H1 (cell line): Measurements from ENCODE around the gene PRR35. TPM values are rescaled to one million over a fixed set of nuclear protein-coding genes. Genes with fewer than 3 reads are reported as not detected.

Experiments used
- EP300 ChIP-seq, 2 experiments: IDR thresholded peaks; 1 replicate in 1 of 2; 2 replicates in 1 of 2; pipeline ENCODE4 v1.6.1; 2011 to 2012; ENCODE audit warnings: low read depth in 2 of 2, low read length in 2 of 2, mild to moderate bottlenecking in 2 of 2, borderline replicate concordance in 1 of 2, inconsistent platforms in 1 of 2, moderate library complexity in 1 of 2
- MAFK ChIP-seq: IDR thresholded peaks from 2 replicates; pipeline ENCODE4 v1.6.1; 2012; ENCODE audit warnings: low read depth, mild to moderate bottlenecking, improper control_type of control experiment, low read length
- NANOG ChIP-seq: IDR thresholded peaks from 2 replicates; pipeline ENCODE4 v1.6.1; 2011; ENCODE audit warnings: low read length, low read depth, mild to moderate bottlenecking, inconsistent platforms; ENCODE audit not compliant: insufficient read depth, poor library complexity, severe bottlenecking
- RBBP5 ChIP-seq: IDR thresholded peaks from 2 replicates; pipeline ENCODE4 v1.7.1; 2012; ENCODE audit warnings: low read depth, mild to moderate bottlenecking, inconsistent platforms, low read length, moderate library complexity, borderline replicate concordance
- SUZ12 ChIP-seq: fragments of 200-600 bp; sonication (generic); IDR thresholded peaks from 2 replicates; pipeline ENCODE4 v1.6.1; 2012; ENCODE audit warnings: mild to moderate bottlenecking, inconsistent platforms, low read length, moderate library complexity, mixed read lengths
- polyA plus RNA-seq, 7 experiments: library from polyadenylated mRNA; depleted of rRNA in 3 of 7; stranded (reverse) in 5 of 7; unstranded in 2 of 7; fragments of >200 nt in 5 of 7; fragments of 200-250 nt in 2 of 7; gene quantifications; 1 replicate in 5 of 7; 2 replicates in 1 of 7; 4 replicates in 1 of 7; pipeline versions ENCODE4 v1.2.1 to v1.2.3, GENCODE V29; 2011 to 2013; ENCODE audit warnings: missing spikeins in 2 of 7, mixed read lengths in 2 of 7
- total RNA-seq: library from RNA; stranded (reverse); fragmentation: NEBNext Ultra II Directional; extraction: Animal tissue kit (Norgen Biotek cat#: 25700); gene quantifications from 2 replicates; pipeline ENCODE4 v1.2.1, GENCODE V29; 2021
- TF ChIP-seq, protein P1 (sequence below): fragments of 300-600 bp; sonication (generic); IDR thresholded peaks from 2 replicates; pipeline ENCODE4 v1.7.1; 2012; ENCODE audit warnings: low read length, moderate library complexity, mild to moderate bottlenecking, inconsistent platforms; ENCODE audit not compliant: insufficient replicate concordance
- TF ChIP-seq, protein P2 (sequence below), 3 experiments: IDR thresholded peaks; 1 replicate in 2 of 3; 2 replicates in 1 of 3; pipeline versions ENCODE4 v1.5.1 to v1.6.1; 2011; ENCODE audit warnings: low read length in 3 of 3, mild to moderate bottlenecking in 3 of 3, inconsistent platforms in 2 of 3, low read depth in 1 of 3, moderate library complexity in 1 of 3; ENCODE audit not compliant: insufficient read depth in 1 of 3; ENCODE audit errors: control extremely low read depth in 1 of 3

PRR35 gene
- total and polyA plus RNA-seq, 2 of the 8 experiments (the other 6 are each of a cell fraction or from before 2014, with no cell fraction given) = 0.38 to 0.50 TPM

DNA sequence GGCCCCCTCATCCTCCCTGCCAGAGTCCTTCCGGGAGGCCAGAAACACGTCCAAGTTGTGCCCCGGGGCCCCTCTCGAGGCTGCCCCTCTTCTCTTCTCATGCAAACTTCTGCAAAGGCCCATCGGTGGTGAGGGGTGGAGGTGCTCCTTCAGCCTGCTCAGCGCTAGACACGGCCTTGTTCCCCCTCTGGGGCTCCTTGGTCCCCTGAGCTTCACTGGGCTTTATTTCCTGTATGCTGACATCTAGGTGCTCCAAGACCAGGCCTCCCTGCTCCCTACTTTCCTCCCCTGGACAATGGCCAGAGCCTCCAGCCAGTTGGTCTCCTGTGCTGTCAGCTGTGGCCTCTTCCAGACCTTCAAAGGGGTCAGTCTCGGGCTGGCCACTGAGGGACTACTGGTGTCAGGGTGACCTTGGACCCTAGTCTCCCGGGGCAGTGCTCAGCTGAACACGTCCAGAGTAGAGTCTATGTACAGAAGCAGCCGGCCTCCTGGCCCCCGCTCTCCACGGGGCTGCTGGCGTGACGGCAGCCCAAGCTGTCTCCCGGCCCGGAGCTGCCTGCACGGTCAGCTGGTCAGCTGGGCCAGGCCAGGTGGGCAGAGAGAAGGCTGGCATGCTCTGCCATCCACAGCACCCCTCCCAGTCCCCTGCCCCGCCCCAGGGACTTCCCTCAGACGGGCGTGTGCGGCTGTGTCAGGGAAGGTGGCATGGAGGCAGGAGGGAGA, 1.7 kb upstream of the PRR35 start (continued):
- TF ChIP-seq, protein P1, sequence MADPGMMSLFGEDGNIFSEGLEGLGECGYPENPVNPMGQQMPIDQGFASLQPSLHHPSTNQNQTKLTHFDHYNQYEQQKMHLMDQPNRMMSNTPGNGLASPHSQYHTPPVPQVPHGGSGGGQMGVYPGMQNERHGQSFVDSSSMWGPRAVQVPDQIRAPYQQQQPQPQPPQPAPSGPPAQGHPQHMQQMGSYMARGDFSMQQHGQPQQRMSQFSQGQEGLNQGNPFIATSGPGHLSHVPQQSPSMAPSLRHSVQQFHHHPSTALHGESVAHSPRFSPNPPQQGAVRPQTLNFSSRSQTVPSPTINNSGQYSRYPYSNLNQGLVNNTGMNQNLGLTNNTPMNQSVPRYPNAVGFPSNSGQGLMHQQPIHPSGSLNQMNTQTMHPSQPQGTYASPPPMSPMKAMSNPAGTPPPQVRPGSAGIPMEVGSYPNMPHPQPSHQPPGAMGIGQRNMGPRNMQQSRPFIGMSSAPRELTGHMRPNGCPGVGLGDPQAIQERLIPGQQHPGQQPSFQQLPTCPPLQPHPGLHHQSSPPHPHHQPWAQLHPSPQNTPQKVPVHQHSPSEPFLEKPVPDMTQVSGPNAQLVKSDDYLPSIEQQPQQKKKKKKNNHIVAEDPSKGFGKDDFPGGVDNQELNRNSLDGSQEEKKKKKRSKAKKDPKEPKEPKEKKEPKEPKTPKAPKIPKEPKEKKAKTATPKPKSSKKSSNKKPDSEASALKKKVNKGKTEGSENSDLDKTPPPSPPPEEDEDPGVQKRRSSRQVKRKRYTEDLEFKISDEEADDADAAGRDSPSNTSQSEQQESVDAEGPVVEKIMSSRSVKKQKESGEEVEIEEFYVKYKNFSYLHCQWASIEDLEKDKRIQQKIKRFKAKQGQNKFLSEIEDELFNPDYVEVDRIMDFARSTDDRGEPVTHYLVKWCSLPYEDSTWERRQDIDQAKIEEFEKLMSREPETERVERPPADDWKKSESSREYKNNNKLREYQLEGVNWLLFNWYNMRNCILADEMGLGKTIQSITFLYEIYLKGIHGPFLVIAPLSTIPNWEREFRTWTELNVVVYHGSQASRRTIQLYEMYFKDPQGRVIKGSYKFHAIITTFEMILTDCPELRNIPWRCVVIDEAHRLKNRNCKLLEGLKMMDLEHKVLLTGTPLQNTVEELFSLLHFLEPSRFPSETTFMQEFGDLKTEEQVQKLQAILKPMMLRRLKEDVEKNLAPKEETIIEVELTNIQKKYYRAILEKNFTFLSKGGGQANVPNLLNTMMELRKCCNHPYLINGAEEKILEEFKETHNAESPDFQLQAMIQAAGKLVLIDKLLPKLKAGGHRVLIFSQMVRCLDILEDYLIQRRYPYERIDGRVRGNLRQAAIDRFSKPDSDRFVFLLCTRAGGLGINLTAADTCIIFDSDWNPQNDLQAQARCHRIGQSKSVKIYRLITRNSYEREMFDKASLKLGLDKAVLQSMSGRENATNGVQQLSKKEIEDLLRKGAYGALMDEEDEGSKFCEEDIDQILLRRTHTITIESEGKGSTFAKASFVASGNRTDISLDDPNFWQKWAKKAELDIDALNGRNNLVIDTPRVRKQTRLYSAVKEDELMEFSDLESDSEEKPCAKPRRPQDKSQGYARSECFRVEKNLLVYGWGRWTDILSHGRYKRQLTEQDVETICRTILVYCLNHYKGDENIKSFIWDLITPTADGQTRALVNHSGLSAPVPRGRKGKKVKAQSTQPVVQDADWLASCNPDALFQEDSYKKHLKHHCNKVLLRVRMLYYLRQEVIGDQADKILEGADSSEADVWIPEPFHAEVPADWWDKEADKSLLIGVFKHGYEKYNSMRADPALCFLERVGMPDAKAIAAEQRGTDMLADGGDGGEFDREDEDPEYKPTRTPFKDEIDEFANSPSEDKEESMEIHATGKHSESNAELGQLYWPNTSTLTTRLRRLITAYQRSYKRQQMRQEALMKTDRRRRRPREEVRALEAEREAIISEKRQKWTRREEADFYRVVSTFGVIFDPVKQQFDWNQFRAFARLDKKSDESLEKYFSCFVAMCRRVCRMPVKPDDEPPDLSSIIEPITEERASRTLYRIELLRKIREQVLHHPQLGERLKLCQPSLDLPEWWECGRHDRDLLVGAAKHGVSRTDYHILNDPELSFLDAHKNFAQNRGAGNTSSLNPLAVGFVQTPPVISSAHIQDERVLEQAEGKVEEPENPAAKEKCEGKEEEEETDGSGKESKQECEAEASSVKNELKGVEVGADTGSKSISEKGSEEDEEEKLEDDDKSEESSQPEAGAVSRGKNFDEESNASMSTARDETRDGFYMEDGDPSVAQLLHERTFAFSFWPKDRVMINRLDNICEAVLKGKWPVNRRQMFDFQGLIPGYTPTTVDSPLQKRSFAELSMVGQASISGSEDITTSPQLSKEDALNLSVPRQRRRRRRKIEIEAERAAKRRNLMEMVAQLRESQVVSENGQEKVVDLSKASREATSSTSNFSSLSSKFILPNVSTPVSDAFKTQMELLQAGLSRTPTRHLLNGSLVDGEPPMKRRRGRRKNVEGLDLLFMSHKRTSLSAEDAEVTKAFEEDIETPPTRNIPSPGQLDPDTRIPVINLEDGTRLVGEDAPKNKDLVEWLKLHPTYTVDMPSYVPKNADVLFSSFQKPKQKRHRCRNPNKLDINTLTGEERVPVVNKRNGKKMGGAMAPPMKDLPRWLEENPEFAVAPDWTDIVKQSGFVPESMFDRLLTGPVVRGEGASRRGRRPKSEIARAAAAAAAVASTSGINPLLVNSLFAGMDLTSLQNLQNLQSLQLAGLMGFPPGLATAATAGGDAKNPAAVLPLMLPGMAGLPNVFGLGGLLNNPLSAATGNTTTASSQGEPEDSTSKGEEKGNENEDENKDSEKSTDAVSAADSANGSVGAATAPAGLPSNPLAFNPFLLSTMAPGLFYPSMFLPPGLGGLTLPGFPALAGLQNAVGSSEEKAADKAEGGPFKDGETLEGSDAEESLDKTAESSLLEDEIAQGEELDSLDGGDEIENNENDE = no peak
- TF ChIP-seq NANOG (no peak), RBBP5 (no peak), SUZ12 (no peak), EP300 (IDR thresholded peaks at IDR 0.05; ENCODE audit: borderline replicate concordance in 1 of 2, low read depth in 2 of 2, low read length in 2 of 2) (no peak), MAFK (no peak)
- TF ChIP-seq, protein P2, sequence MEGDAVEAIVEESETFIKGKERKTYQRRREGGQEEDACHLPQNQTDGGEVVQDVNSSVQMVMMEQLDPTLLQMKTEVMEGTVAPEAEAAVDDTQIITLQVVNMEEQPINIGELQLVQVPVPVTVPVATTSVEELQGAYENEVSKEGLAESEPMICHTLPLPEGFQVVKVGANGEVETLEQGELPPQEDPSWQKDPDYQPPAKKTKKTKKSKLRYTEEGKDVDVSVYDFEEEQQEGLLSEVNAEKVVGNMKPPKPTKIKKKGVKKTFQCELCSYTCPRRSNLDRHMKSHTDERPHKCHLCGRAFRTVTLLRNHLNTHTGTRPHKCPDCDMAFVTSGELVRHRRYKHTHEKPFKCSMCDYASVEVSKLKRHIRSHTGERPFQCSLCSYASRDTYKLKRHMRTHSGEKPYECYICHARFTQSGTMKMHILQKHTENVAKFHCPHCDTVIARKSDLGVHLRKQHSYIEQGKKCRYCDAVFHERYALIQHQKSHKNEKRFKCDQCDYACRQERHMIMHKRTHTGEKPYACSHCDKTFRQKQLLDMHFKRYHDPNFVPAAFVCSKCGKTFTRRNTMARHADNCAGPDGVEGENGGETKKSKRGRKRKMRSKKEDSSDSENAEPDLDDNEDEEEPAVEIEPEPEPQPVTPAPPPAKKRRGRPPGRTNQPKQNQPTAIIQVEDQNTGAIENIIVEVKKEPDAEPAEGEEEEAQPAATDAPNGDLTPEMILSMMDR (IDR thresholded peaks at IDR 0.05; ENCODE audit: control extremely low read depth in 1 of 3, insufficient read depth in 1 of 3, low read depth in 1 of 3, low read length in 3 of 3) = no peak
